ENCODE results near the gene ARHGAP20. TPM values are rescaled to one million over a fixed set of nuclear protein-coding genes. Genes with fewer than 3 reads are reported as not detected.

ARHGAP20 gene
- total RNA-seq, 1 donor: 17.5 TPM

GRCh38 chr11:110675548-110675947 is 36.7 kb downstream of the ARHGAP20 start:
- H3K4me3 ChIP-seq (ENCODE audit: low read depth, low read length): no peak overlapping the region
- TF ChIP-seq CTCF (IDR thresholded peaks at IDR 0.05; ENCODE audit: insufficient read depth, low read length): no peak

GRCh38 chr11:110665689-110666465 is 46.4 kb downstream of the ARHGAP20 start:
- TF ChIP-seq CTCF (IDR thresholded peaks at IDR 0.05; ENCODE audit: insufficient read depth, low read length): no peak
- H3K4me3 ChIP-seq (ENCODE audit: low read depth, low read length): no peak overlapping the region
- no peak for DNase-seq (ENCODE audit: low read depth)

More at GRCh38 chr11:110675548-110675947, 36.7 kb downstream of the ARHGAP20 start:
- no peak for DNase-seq (ENCODE audit: low read depth)

- no peak for DNase-seq (ENCODE audit: low read depth)
- no peak for TF ChIP-seq CTCF (IDR thresholded peaks at IDR 0.05; ENCODE audit: insufficient read depth, low read length)
- no peak overlapping the region for H3K4me3 ChIP-seq (ENCODE audit: low read depth, low read length)
Observed at GRCh38 chr11:110655967-110656366, 56.3 kb downstream of the ARHGAP20 start.

- no peak for DNase-seq (ENCODE audit: low read depth)
- H3K4me3 ChIP-seq (ENCODE audit: low read depth, low read length): no peak overlapping the region
- no peak for TF ChIP-seq CTCF (IDR thresholded peaks at IDR 0.05; ENCODE audit: insufficient read depth, low read length)
Observed at GRCh38 chr11:110654456-110654855, 57.8 kb downstream of the ARHGAP20 start.

GRCh38 chr11:110645253-110645652 is 67.0 kb downstream of the ARHGAP20 start:
- no peak overlapping the region for H3K4me3 ChIP-seq (ENCODE audit: low read depth, low read length)
- no peak for DNase-seq (ENCODE audit: low read depth)
- TF ChIP-seq CTCF (IDR thresholded peaks at IDR 0.05; ENCODE audit: insufficient read depth, low read length): no peak

GRCh38 chr11:110634370-110634769 is 77.9 kb downstream of the ARHGAP20 start:
- TF ChIP-seq CTCF (IDR thresholded peaks at IDR 0.05; ENCODE audit: insufficient read depth, low read length): no peak
- DNase-seq (ENCODE audit: low read depth): no peak
- H3K4me3 ChIP-seq (ENCODE audit: low read depth, low read length): no peak overlapping the region

Data from fibroblast of the aortic adventitia (primary cell).